WTC11 (cell line): ENCODE data around the gene CCDC30. TPM values are rescaled to one million over a fixed set of nuclear protein-coding genes. Genes with fewer than 3 reads are reported as not detected.

Experiments used
- ATAC-seq: fragments of 200-7000 bp; cut with Tn5 transposase; 2 replicates; pipeline ENCODE4 v1.10.0; 2021; ENCODE audit warnings: mild to moderate bottlenecking, moderate library complexity
- CTCF ChIA-PET: fragments of 300-600 bp; sonication (Branson Sonifier 250); formaldehyde crosslinking; loops from one replicate; lab custom pipeline; 2021; ENCODE audit warnings: antibody characterized with exemption; lab: Charles Lee
- POLR2A ChIA-PET: fragments of 350-600 bp; sonication (Branson Sonifier 250); formaldehyde crosslinking; loops from one replicate; lab custom pipeline; 2021; ENCODE audit warnings: antibody characterized with exemption; lab: Charles Lee
- DNase-seq: peaks from one replicate; pipeline ENCODE4 v3.0.0; 2021; ENCODE audit warnings: low spot score
- H3K27ac Mint-ChIP-seq: 2 replicates; pipeline ENCODE4 v1.8.0; 2021; ENCODE audit warnings: mixed read lengths
- H3K27me3 Mint-ChIP-seq: 2 replicates; pipeline ENCODE4 v1.8.0; 2021; ENCODE audit warnings: low read depth, mild to moderate bottlenecking, moderate library complexity, mixed read lengths
- H3K36me3 Mint-ChIP-seq: 2 replicates; pipeline ENCODE4 v1.8.0; 2021; ENCODE audit warnings: mixed read lengths
- H3K4me1 Mint-ChIP-seq: 2 replicates; pipeline ENCODE4 v1.8.0; 2022; ENCODE audit warnings: mixed read lengths
- H3K4me3 Mint-ChIP-seq: 2 replicates; pipeline ENCODE4 v1.8.0; 2021; ENCODE audit warnings: mild to moderate bottlenecking, moderate library complexity, mixed read lengths
- H3K9me3 Mint-ChIP-seq: 2 replicates; pipeline ENCODE4 v1.8.0; 2021; ENCODE audit warnings: mixed read lengths
- CBFB ChIP-seq: sonication (generic); formaldehyde crosslinking; IDR thresholded peaks from 2 replicates; pipeline ENCODE4 v1.8.1; 2022; ENCODE audit warnings: mild to moderate bottlenecking, low read depth, missing genetic modification reagents
- ELF4 ChIP-seq: sonication (generic); formaldehyde crosslinking; IDR thresholded peaks from 2 replicates; pipeline ENCODE4 v1.8.1; 2022; ENCODE audit warnings: low read depth, mild to moderate bottlenecking, moderate library complexity, missing genetic modification reagents
- EMX1 ChIP-seq: fragments of 250-450 bp; sonication (Bioruptor Pico); IDR thresholded peaks from 2 replicates; pipeline ENCODE4 v1.8.0; 2021; ENCODE audit warnings: mild to moderate bottlenecking
- GABPB1 ChIP-seq: sonication (generic); formaldehyde crosslinking; IDR thresholded peaks from 2 replicates; pipeline ENCODE4 v1.8.1; 2023; ENCODE audit warnings: mild to moderate bottlenecking, missing genetic modification reagents
- PREB ChIP-seq: sonication (generic); formaldehyde crosslinking; IDR thresholded peaks from 2 replicates; pipeline ENCODE4 v1.8.1; 2022; ENCODE audit warnings: mild to moderate bottlenecking, missing genetic modification reagents, moderate library complexity, borderline replicate concordance
- USF2 ChIP-seq: sonication (generic); formaldehyde crosslinking; IDR thresholded peaks from 2 replicates; pipeline ENCODE4 v1.8.1; 2023; ENCODE audit warnings: mild to moderate bottlenecking, missing genetic modification reagents, moderate library complexity
- ZNF425 ChIP-seq: fragments of 250-450 bp; sonication (Bioruptor Pico); conservative IDR thresholded peaks from 2 replicates; pipeline ENCODE4 v1.9.0; 2021; ENCODE audit warnings: mild to moderate bottlenecking
- total RNA-seq: library from RNA; stranded (reverse); gene quantifications from 3 replicates; pipeline ENCODE4 v1.2.3, GENCODE V29; 2021
- TF ChIP-seq, protein P1 (sequence below): sonication (generic); formaldehyde crosslinking; IDR thresholded peaks from 2 replicates; pipeline ENCODE4 v1.8.1; 2023; ENCODE audit warnings: mild to moderate bottlenecking, missing genetic modification reagents, borderline replicate concordance
- TF ChIP-seq, protein P2 (sequence below): sonication (generic); formaldehyde crosslinking; conservative IDR thresholded peaks from 2 replicates; pipeline ENCODE4 v1.8.1; 2023; ENCODE audit warnings: mild to moderate bottlenecking, low read depth, missing genetic modification reagents, moderate library complexity
- TF ChIP-seq, protein P3 (sequence below): fragments of 250-450 bp; sonication (Bioruptor Pico); IDR thresholded peaks from 2 replicates; pipeline ENCODE4 v1.9.0; 2021; ENCODE audit warnings: mild to moderate bottlenecking

Gene CCDC30
- total RNA-seq, 1 experiment from 2014 or later, result 0.92 TPM

- TF ChIP-seq ELF4 (CRISPR knock-in tag) (no peak), ZNF425 (CRISPR knock-in tag) (no peak), PREB (CRISPR knock-in tag) (no peak)
- TF ChIP-seq, protein P1, sequence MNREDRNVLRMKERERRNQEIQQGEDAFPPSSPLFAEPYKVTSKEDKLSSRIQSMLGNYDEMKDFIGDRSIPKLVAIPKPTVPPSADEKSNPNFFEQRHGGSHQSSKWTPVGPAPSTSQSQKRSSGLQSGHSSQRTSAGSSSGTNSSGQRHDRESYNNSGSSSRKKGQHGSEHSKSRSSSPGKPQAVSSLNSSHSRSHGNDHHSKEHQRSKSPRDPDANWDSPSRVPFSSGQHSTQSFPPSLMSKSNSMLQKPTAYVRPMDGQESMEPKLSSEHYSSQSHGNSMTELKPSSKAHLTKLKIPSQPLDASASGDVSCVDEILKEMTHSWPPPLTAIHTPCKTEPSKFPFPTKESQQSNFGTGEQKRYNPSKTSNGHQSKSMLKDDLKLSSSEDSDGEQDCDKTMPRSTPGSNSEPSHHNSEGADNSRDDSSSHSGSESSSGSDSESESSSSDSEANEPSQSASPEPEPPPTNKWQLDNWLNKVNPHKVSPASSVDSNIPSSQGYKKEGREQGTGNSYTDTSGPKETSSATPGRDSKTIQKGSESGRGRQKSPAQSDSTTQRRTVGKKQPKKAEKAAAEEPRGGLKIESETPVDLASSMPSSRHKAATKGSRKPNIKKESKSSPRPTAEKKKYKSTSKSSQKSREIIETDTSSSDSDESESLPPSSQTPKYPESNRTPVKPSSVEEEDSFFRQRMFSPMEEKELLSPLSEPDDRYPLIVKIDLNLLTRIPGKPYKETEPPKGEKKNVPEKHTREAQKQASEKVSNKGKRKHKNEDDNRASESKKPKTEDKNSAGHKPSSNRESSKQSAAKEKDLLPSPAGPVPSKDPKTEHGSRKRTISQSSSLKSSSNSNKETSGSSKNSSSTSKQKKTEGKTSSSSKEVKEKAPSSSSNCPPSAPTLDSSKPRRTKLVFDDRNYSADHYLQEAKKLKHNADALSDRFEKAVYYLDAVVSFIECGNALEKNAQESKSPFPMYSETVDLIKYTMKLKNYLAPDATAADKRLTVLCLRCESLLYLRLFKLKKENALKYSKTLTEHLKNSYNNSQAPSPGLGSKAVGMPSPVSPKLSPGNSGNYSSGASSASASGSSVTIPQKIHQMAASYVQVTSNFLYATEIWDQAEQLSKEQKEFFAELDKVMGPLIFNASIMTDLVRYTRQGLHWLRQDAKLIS (CRISPR knock-in tag), result no peak
- TF ChIP-seq, protein P2, sequence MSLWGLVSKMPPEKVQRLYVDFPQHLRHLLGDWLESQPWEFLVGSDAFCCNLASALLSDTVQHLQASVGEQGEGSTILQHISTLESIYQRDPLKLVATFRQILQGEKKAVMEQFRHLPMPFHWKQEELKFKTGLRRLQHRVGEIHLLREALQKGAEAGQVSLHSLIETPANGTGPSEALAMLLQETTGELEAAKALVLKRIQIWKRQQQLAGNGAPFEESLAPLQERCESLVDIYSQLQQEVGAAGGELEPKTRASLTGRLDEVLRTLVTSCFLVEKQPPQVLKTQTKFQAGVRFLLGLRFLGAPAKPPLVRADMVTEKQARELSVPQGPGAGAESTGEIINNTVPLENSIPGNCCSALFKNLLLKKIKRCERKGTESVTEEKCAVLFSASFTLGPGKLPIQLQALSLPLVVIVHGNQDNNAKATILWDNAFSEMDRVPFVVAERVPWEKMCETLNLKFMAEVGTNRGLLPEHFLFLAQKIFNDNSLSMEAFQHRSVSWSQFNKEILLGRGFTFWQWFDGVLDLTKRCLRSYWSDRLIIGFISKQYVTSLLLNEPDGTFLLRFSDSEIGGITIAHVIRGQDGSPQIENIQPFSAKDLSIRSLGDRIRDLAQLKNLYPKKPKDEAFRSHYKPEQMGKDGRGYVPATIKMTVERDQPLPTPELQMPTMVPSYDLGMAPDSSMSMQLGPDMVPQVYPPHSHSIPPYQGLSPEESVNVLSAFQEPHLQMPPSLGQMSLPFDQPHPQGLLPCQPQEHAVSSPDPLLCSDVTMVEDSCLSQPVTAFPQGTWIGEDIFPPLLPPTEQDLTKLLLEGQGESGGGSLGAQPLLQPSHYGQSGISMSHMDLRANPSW, result no peak
Measured at GRCh38 chr1:42439940-42440339, 23.1 kb upstream of the CCDC30 start (continued).

- TF ChIP-seq, protein P3, sequence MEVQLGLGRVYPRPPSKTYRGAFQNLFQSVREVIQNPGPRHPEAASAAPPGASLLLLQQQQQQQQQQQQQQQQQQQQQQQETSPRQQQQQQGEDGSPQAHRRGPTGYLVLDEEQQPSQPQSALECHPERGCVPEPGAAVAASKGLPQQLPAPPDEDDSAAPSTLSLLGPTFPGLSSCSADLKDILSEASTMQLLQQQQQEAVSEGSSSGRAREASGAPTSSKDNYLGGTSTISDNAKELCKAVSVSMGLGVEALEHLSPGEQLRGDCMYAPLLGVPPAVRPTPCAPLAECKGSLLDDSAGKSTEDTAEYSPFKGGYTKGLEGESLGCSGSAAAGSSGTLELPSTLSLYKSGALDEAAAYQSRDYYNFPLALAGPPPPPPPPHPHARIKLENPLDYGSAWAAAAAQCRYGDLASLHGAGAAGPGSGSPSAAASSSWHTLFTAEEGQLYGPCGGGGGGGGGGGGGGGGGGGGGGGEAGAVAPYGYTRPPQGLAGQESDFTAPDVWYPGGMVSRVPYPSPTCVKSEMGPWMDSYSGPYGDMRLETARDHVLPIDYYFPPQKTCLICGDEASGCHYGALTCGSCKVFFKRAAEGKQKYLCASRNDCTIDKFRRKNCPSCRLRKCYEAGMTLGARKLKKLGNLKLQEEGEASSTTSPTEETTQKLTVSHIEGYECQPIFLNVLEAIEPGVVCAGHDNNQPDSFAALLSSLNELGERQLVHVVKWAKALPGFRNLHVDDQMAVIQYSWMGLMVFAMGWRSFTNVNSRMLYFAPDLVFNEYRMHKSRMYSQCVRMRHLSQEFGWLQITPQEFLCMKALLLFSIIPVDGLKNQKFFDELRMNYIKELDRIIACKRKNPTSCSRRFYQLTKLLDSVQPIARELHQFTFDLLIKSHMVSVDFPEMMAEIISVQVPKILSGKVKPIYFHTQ (CRISPR knock-in tag), result no peak
- TF ChIP-seq CBFB, result no peak
- TF ChIP-seq GABPB1 (CRISPR knock-in tag), result no peak
- TF ChIP-seq EMX1 (CRISPR knock-in tag), result no peak
- TF ChIP-seq USF2 (CRISPR knock-in tag), result no peak
- no peak for TF ChIP-seq PREB (CRISPR knock-in tag)
- DNase-seq, result no peak
- CTCF ChIA-PET, result no interaction called here
- ATAC-seq, result no peak
- H3K27ac Mint-ChIP-seq, result no peak overlapping the region
- H3K36me3 Mint-ChIP-seq, result no peaks in the 10 kb centered on the region
- no peak overlapping the region for H3K4me3 Mint-ChIP-seq
- no peaks in the 10 kb centered on the region; the same call in 1 of the 2 replicates for H3K27me3 Mint-ChIP-seq
- no peaks in the 10 kb centered on the region for H3K9me3 Mint-ChIP-seq
- no peaks in the 10 kb centered on the region for H3K4me1 Mint-ChIP-seq
- POLR2A ChIA-PET, result no interaction called here
Measured at GRCh38 chr1:42442662-42443061, 20.4 kb upstream of the CCDC30 start.
